Astrocyte (in vitro differentiated cells and primary cell): ENCODE data around the gene CMIP. TPM values are rescaled to one million over a fixed set of nuclear protein-coding genes. Genes with fewer than 3 reads are reported as not detected.

Source experiments
- DNase-seq: peaks from one replicate; pipeline ENCODE4 v3.0.0-alpha.2; 2010; ENCODE audit warnings: low read depth
- FAIRE-seq: peaks from 2 replicates; lab custom pipeline; 2011; peaks lifted over from hg19 to GRCh38; lab: Jason Lieb, UNC
- H2AFZ ChIP-seq: 2 replicates; pipeline ENCODE4 v1.6.0; 2012; ENCODE audit warnings: low read depth, low read length, inconsistent platforms
- H3K27ac ChIP-seq: 2 replicates; pipeline ENCODE4 v1.5.1; 2011; ENCODE audit warnings: low read depth, low read length, inconsistent platforms
- H3K27me3 ChIP-seq: 2 replicates; pipeline ENCODE4 v1.6.0; 2011; ENCODE audit warnings: low read length, inconsistent platforms; ENCODE audit not compliant: insufficient read depth
- H3K36me3 ChIP-seq: 2 replicates; pipeline ENCODE4 v1.5.1; 2011; ENCODE audit warnings: low read length, inconsistent platforms; ENCODE audit not compliant: insufficient read depth
- H3K4me1 ChIP-seq: 2 replicates; pipeline ENCODE4 v1.5.1; 2011; ENCODE audit warnings: low read length, inconsistent platforms; ENCODE audit not compliant: insufficient read depth
- H3K4me2 ChIP-seq: 2 replicates; pipeline ENCODE4 v1.6.0; 2012; ENCODE audit warnings: low read length, inconsistent platforms
- H3K4me3 ChIP-seq: 2 replicates; pipeline ENCODE4 v1.5.1; 2011; ENCODE audit warnings: low read depth, mild to moderate bottlenecking, low read length, inconsistent platforms; ENCODE audit not compliant: insufficient read depth
- H3K79me2 ChIP-seq: 2 replicates; pipeline ENCODE4 v1.6.0; 2012; ENCODE audit warnings: mild to moderate bottlenecking, low read length, inconsistent platforms; ENCODE audit not compliant: insufficient read depth
- H3K9ac ChIP-seq: 2 replicates; pipeline ENCODE4 v1.6.0; 2012; ENCODE audit warnings: mild to moderate bottlenecking, low read length, inconsistent platforms
- H3K9me3 ChIP-seq: 2 replicates; pipeline ENCODE4 v1.5.1; 2012; ENCODE audit warnings: low read depth, mild to moderate bottlenecking, low read length, inconsistent platforms; ENCODE audit not compliant: insufficient read depth
- H4K20me1 ChIP-seq: 2 replicates; pipeline ENCODE4 v1.6.0; 2012; ENCODE audit warnings: low read length, inconsistent platforms; ENCODE audit not compliant: insufficient read depth
- H3K27ac Mint-ChIP-seq: one replicate; pipeline ENCODE4 v1.8.0; 2021; ENCODE audit warnings: mild to moderate bottlenecking, mixed read lengths; ENCODE audit not compliant: unreplicated experiment
- H3K27me3 Mint-ChIP-seq: one replicate; pipeline ENCODE4 v1.8.0; 2021; ENCODE audit warnings: low read depth, mixed read lengths; ENCODE audit not compliant: unreplicated experiment
- H3K36me3 Mint-ChIP-seq: one replicate; pipeline ENCODE4 v1.8.0; 2021; ENCODE audit warnings: low read depth, mixed read lengths; ENCODE audit not compliant: unreplicated experiment
- H3K4me1 Mint-ChIP-seq: one replicate; pipeline ENCODE4 v1.8.0; 2021; ENCODE audit warnings: low read depth, mixed read lengths; ENCODE audit not compliant: unreplicated experiment
- H3K4me3 Mint-ChIP-seq: one replicate; pipeline ENCODE4 v1.8.0; 2021; ENCODE audit warnings: mild to moderate bottlenecking, moderate library complexity, mixed read lengths; ENCODE audit not compliant: unreplicated experiment
- H3K9me3 Mint-ChIP-seq: one replicate; pipeline ENCODE4 v1.8.0; 2021; ENCODE audit warnings: mild to moderate bottlenecking, mixed read lengths; ENCODE audit not compliant: unreplicated experiment
- EZH2 ChIP-seq: IDR thresholded peaks from 2 replicates; pipeline ENCODE4 v1.6.1; 2012; ENCODE audit warnings: mild to moderate bottlenecking, low read length, inconsistent platforms; ENCODE audit not compliant: insufficient read depth
- total RNA-seq: library from RNA; stranded (reverse); gene quantifications from 2 replicates; pipeline ENCODE4 v1.2.1, GENCODE V29; 2021
- TF ChIP-seq, protein P1 (sequence below): IDR thresholded peaks from 2 replicates; pipeline ENCODE4 v1.5.1; 2011; ENCODE audit warnings: low read depth, mild to moderate bottlenecking, inconsistent platforms, low read length, moderate library complexity; ENCODE audit not compliant: insufficient read depth

Gene CMIP
- total RNA-seq, 1 donor from 2014 or later, result 71.5 TPM

- TF ChIP-seq EZH2, result no peak
- TF ChIP-seq, protein P1, sequence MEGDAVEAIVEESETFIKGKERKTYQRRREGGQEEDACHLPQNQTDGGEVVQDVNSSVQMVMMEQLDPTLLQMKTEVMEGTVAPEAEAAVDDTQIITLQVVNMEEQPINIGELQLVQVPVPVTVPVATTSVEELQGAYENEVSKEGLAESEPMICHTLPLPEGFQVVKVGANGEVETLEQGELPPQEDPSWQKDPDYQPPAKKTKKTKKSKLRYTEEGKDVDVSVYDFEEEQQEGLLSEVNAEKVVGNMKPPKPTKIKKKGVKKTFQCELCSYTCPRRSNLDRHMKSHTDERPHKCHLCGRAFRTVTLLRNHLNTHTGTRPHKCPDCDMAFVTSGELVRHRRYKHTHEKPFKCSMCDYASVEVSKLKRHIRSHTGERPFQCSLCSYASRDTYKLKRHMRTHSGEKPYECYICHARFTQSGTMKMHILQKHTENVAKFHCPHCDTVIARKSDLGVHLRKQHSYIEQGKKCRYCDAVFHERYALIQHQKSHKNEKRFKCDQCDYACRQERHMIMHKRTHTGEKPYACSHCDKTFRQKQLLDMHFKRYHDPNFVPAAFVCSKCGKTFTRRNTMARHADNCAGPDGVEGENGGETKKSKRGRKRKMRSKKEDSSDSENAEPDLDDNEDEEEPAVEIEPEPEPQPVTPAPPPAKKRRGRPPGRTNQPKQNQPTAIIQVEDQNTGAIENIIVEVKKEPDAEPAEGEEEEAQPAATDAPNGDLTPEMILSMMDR, result no peak
Observed at GRCh38 chr16:81652798-81653505, 208.3 kb downstream of the CMIP start.

GRCh38 chr16:81654346-81654745 is 209.7 kb downstream of the CMIP start:
- Mint-ChIP-seq H3K9me3 (no peaks in the 10 kb centered on the region), H3K27me3 (no peaks in the 10 kb centered on the region), H3K4me1 (peaks cover 3% of the 10 kb centered on the region), H3K4me3 (no peak overlapping the region), H3K27ac (no peak overlapping the region), H3K36me3 (peaks cover 20% of the 10 kb centered on the region)
- H3K27ac ChIP-seq, result no peak overlapping the region
- H3K27me3 ChIP-seq, result no peaks in the 10 kb centered on the region
- FAIRE-seq, result no peak
- DNase-seq, result no peak
- H3K36me3 ChIP-seq, result peaks cover 6% of the 10 kb centered on the region
- peaks cover 60% of the 10 kb centered on the region for H4K20me1 ChIP-seq
- H3K9ac ChIP-seq, result no peak overlapping the region
- H3K4me3 ChIP-seq, result no peak overlapping the region
- peaks cover 19% of the 10 kb centered on the region for H3K79me2 ChIP-seq
- H3K4me2 ChIP-seq, result no peak overlapping the region
- peaks cover 8% of the 10 kb centered on the region for H3K4me1 ChIP-seq
- H2AFZ ChIP-seq, result no peak overlapping the region
- no peaks in the 10 kb centered on the region for H3K9me3 ChIP-seq
- no peak for TF ChIP-seq EZH2
- TF ChIP-seq, protein P1, result no peak

More at GRCh38 chr16:81652798-81653505, 208.3 kb downstream of the CMIP start:
- peaks cover 15% of the 10 kb centered on the region for H3K36me3 Mint-ChIP-seq
- Histone ChIP-seq H3K9ac (peak overlapping the region; percentile 28), H3K79me2 (peaks cover 29% of the 10 kb centered on the region), H3K36me3 (peaks cover 3% of the 10 kb centered on the region), H3K27ac (no peak overlapping the region), H3K9me3 (no peaks in the 10 kb centered on the region), H4K20me1 (peaks cover 64% of the 10 kb centered on the region), H3K4me1 (peaks cover 8% of the 10 kb centered on the region), H3K27me3 (no peaks in the 10 kb centered on the region), H2AFZ (no peak overlapping the region), H3K4me3 (no peak overlapping the region), H3K4me2 (peak overlapping the region; percentile 37)
- H3K27me3 Mint-ChIP-seq, result no peaks in the 10 kb centered on the region
- H3K4me1 Mint-ChIP-seq, result peaks cover 6% of the 10 kb centered on the region
- H3K4me3 Mint-ChIP-seq, result no peak overlapping the region
- peak overlapping the region; percentile 26 for H3K27ac Mint-ChIP-seq
- H3K9me3 Mint-ChIP-seq, result no peaks in the 10 kb centered on the region
- no peak for FAIRE-seq
- no peak for DNase-seq
